H9 (cell line): ENCODE measurements around the gene CCNY. TPM values are rescaled to one million over a fixed set of nuclear protein-coding genes. Genes with fewer than 3 reads are reported as not detected.

Source experiments
- DNase-seq: peaks from one replicate; pipeline ENCODE4 v3.0.0-alpha.2; 2017
- H2AFZ ChIP-seq: one replicate; pipeline ENCODE4 v1.6.1; 2013; ENCODE audit warnings: mild to moderate bottlenecking, low read length, control low read depth, moderate library complexity
- H2AK5ac ChIP-seq: 2 replicates; pipeline ENCODE4 v1.6.1; 2013; ENCODE audit warnings: low read length, control low read depth, mixed read lengths; ENCODE audit not compliant: insufficient read length
- H2BK120ac ChIP-seq: one replicate; pipeline ENCODE4 v1.6.1; 2013; ENCODE audit warnings: low read depth, mild to moderate bottlenecking, low read length, control low read depth, inconsistent platforms; ENCODE audit not compliant: poor library complexity, severe bottlenecking
- H2BK12ac ChIP-seq: 2 replicates; pipeline ENCODE4 v1.6.1; 2013; ENCODE audit warnings: low read length, control low read depth, mixed read lengths, low read depth; ENCODE audit not compliant: insufficient read length
- H2BK15ac ChIP-seq: 2 replicates; pipeline ENCODE4 v1.6.1; 2013; ENCODE audit warnings: low read depth, low read length, control low read depth
- H2BK20ac ChIP-seq: one replicate; pipeline ENCODE4 v1.6.1; 2013; ENCODE audit warnings: low read depth, mild to moderate bottlenecking, low read length, control low read depth, inconsistent platforms; ENCODE audit not compliant: poor library complexity, severe bottlenecking
- H2BK5ac ChIP-seq: 2 replicates; pipeline ENCODE4 v1.6.1; 2013; ENCODE audit warnings: low read length, control low read depth, mixed read lengths; ENCODE audit not compliant: insufficient read length
- H3K14ac ChIP-seq: 2 replicates; pipeline ENCODE4 v1.6.1; 2013; ENCODE audit warnings: low read length, control low read depth; ENCODE audit not compliant: insufficient read depth
- H3K18ac ChIP-seq: 2 replicates; pipeline ENCODE4 v1.6.1; 2013; ENCODE audit warnings: low read depth, mild to moderate bottlenecking, mixed read lengths, low read length, control low read depth; ENCODE audit not compliant: insufficient read length
- H3K23ac ChIP-seq: 2 replicates; pipeline ENCODE4 v1.6.1; 2013; ENCODE audit warnings: low read length, control low read depth, mixed read lengths, low read depth; ENCODE audit not compliant: insufficient read length
- H3K23me2 ChIP-seq: 2 replicates; pipeline ENCODE4 v1.6.1; 2013; ENCODE audit warnings: low read depth, mild to moderate bottlenecking, mixed read lengths, low read length, control low read depth; ENCODE audit not compliant: insufficient read length, poor library complexity, severe bottlenecking
- H3K27ac ChIP-seq: 2 replicates; pipeline ENCODE4 v1.5.1; 2013; ENCODE audit warnings: low read length, control low read depth, mixed read lengths, low read depth; ENCODE audit not compliant: insufficient read length
- H3K27me3 ChIP-seq: 2 replicates; pipeline ENCODE4 v1.6.1; 2013; ENCODE audit warnings: low read length, control low read depth, inconsistent platforms; ENCODE audit not compliant: insufficient read depth
- H3K4ac ChIP-seq: 2 replicates; pipeline ENCODE4 v1.6.1; 2013; ENCODE audit warnings: low read depth, mild to moderate bottlenecking, control low read depth, inconsistent platforms, low read length, moderate library complexity
- H3K4me1 ChIP-seq: 2 replicates; pipeline ENCODE4 v1.6.1; 2013; ENCODE audit warnings: low read length, control low read depth, inconsistent platforms; ENCODE audit not compliant: insufficient read depth
- H3K4me2 ChIP-seq: 2 replicates; pipeline ENCODE4 v1.6.1; 2013; ENCODE audit warnings: low read length, control low read depth, mixed read lengths; ENCODE audit not compliant: insufficient read length, insufficient read depth
- H3K56ac ChIP-seq: 2 replicates; pipeline ENCODE4 v1.6.1; 2013; ENCODE audit warnings: low read depth, mild to moderate bottlenecking, mixed read lengths, low read length, control low read depth; ENCODE audit not compliant: insufficient read length
- H3K79me1 ChIP-seq: 2 replicates; pipeline ENCODE4 v1.6.1; 2013; ENCODE audit warnings: low read depth, mild to moderate bottlenecking, moderate library complexity, low read length, control low read depth, inconsistent platforms; ENCODE audit not compliant: insufficient read depth, poor library complexity, severe bottlenecking
- H3K79me2 ChIP-seq: 2 replicates; pipeline ENCODE4 v1.6.1; 2013; ENCODE audit warnings: low read length, control low read depth, inconsistent platforms; ENCODE audit not compliant: insufficient read depth
- H3K9ac ChIP-seq: 2 replicates; pipeline ENCODE4 v1.6.1; 2013; ENCODE audit warnings: low read length, control low read depth, mixed read lengths; ENCODE audit not compliant: insufficient read length; ENCODE audit errors: extremely low read depth
- H3K9me3 ChIP-seq: one replicate; pipeline ENCODE4 v1.6.1; 2013; ENCODE audit warnings: low read depth, low read length, inconsistent platforms; ENCODE audit not compliant: control insufficient read depth
- H3T11ph ChIP-seq: one replicate; pipeline ENCODE4 v1.6.1; 2013; ENCODE audit warnings: mild to moderate bottlenecking, low read length, control low read depth, inconsistent platforms
- H4K20me1 ChIP-seq: one replicate; pipeline ENCODE4 v1.6.1; 2013; ENCODE audit not compliant: control insufficient read depth, insufficient read length, insufficient read depth
- H4K5ac ChIP-seq: 2 replicates; pipeline ENCODE4 v1.6.1; 2013; ENCODE audit warnings: low read depth, mild to moderate bottlenecking, mixed read lengths, low read length, control low read depth; ENCODE audit not compliant: insufficient read length
- H4K8ac ChIP-seq: replicated peaks from 2 replicates; pipeline ENCODE4 v1.6.1; 2013; ENCODE audit warnings: low read length, control low read depth, mixed read lengths, low read depth; ENCODE audit not compliant: insufficient read length
- H4K91ac ChIP-seq: 2 replicates; pipeline ENCODE4 v1.6.1; 2013; ENCODE audit warnings: low read depth, mild to moderate bottlenecking, moderate library complexity, mixed read lengths, low read length, control low read depth; ENCODE audit not compliant: insufficient read length
- H3K27ac Mint-ChIP-seq, 3 experiments: 2 replicates in 2 of 3; 3 replicates in 1 of 3; pipeline ENCODE4 v1.8.0; 2020 to 2021; ENCODE audit warnings: mixed read lengths in 3 of 3, mild to moderate bottlenecking in 1 of 3, moderate library complexity in 1 of 3
- H3K27me3 Mint-ChIP-seq: 2 replicates; pipeline ENCODE4 v1.8.0; 2021; ENCODE audit warnings: low read depth, mild to moderate bottlenecking, moderate library complexity, mixed read lengths
- H3K36me3 Mint-ChIP-seq, 3 experiments: 2 replicates in 2 of 3; 3 replicates in 1 of 3; pipeline ENCODE4 v1.8.0; 2020 to 2021; ENCODE audit warnings: low read depth in 3 of 3, mixed read lengths in 3 of 3; ENCODE audit not compliant: insufficient read depth in 1 of 3
- H3K4me1 Mint-ChIP-seq, 2 experiments: 2 replicates each; pipeline ENCODE4 v1.8.0; 2020; ENCODE audit warnings: mixed read lengths in 2 of 2
- H3K4me3 Mint-ChIP-seq, 2 experiments: 2 replicates in 1 of 2; 3 replicates in 1 of 2; pipeline ENCODE4 v1.8.0; 2020 to 2021; ENCODE audit warnings: mild to moderate bottlenecking in 2 of 2, mixed read lengths in 2 of 2, moderate library complexity in 1 of 2
- H3K9me3 Mint-ChIP-seq, 2 experiments: 2 replicates in 1 of 2; 3 replicates in 1 of 2; pipeline ENCODE4 v1.8.0; 2020; ENCODE audit warnings: mild to moderate bottlenecking in 2 of 2, mixed read lengths in 2 of 2, moderate library complexity in 1 of 2
- CTCF ChIP-seq: fragments of 200-600 bp; sonication (generic); conservative IDR thresholded peaks from 3 replicates; pipeline ENCODE4 v1.8.0; 2021; ENCODE audit warnings: antibody characterized with exemption, mild to moderate bottlenecking
- WGBS: extraction: QIAGEN DNeasy Blood & Tissue Kit; methylation state at CpG from one replicate; pipeline ENCODE4 v1.1.7; 2013; ENCODE audit warnings: missing lambda C conversion rate, low lambda C conversion rate, mixed read lengths; ENCODE audit not compliant: insufficient read length; ENCODE audit errors: extremely low coverage; 5-methylcytosine and 5-hydroxymethylcytosine counted together
- total RNA-seq: library from RNA; stranded (reverse); gene quantifications from 2 replicates; pipeline ENCODE4 v1.2.1, GENCODE V29; 2021

The CCNY gene
- total RNA-seq, 1 experiment from 2014 or later, result 62.1 TPM

- Histone ChIP-seq H4K91ac (no peak overlapping the region), H2BK20ac (no peak overlapping the region), H3K9ac (no peak overlapping the region), H3K9me3 (no peaks in the 10 kb centered on the region), H3K56ac (no peak overlapping the region), H3K18ac (no peak overlapping the region), H3K79me2 (no peaks in the 10 kb centered on the region; the same call in 1 of the 2 replicates), H2AK5ac (no peak overlapping the region), H3K14ac (no peak overlapping the region), H3K4ac (no peak overlapping the region), H4K20me1 (peaks cover 2% of the 10 kb centered on the region), H3T11ph (no peak overlapping the region), H2BK12ac (no peak overlapping the region), H2AFZ (no peak overlapping the region), H3K4me1 (peaks cover 5% of the 10 kb centered on the region), H2BK5ac (no peak overlapping the region), H2BK15ac (no peak overlapping the region), H3K27ac (no peak overlapping the region), H4K8ac (no peak overlapping the region), H2BK120ac (no peak overlapping the region), H3K4me2 (no peak overlapping the region), H3K23ac (no peak overlapping the region), H3K79me1 (no peaks in the 10 kb centered on the region), H3K27me3 (no peaks in the 10 kb centered on the region), H4K5ac (no peak overlapping the region), H3K23me2 (no peaks in the 10 kb centered on the region)
- peaks cover 36 to 45% of the 10 kb centered on the region in 2 experiments for H3K4me1 Mint-ChIP-seq
- H3K27me3 Mint-ChIP-seq, result no peaks in the 10 kb centered on the region
- WGBS, result no CpG with 5 or more reads among the region's 1 CpG
- no peak overlapping the region for H3K27ac Mint-ChIP-seq
- no peaks in the 10 kb centered on the region; a peak in 1 of 5 replicates for H3K9me3 Mint-ChIP-seq
- H3K36me3 Mint-ChIP-seq, result no peaks in the 10 kb centered on the region
- TF ChIP-seq CTCF, result no peak
- no peak overlapping the region for H3K4me3 Mint-ChIP-seq
- no peak for DNase-seq
Observed at GRCh38 chr10:35427543-35427942, 91.2 kb downstream of the CCNY start.
